HUES48 (cell line): Measurements from ENCODE around the gene RABIF.
"Not testable (repeated sequence)": the region's sequence is repeated elsewhere in the genome, so short reads cannot be mapped to it uniquely, and the experiment has no call there.

ENCODE experiments used
- H3K27ac ChIP-seq: one replicate; pipeline ENCODE4 v1.7.0; 2013; ENCODE audit warnings: low read depth, low read length, inconsistent platforms
- H3K27me3 ChIP-seq: 2 replicates; pipeline ENCODE4 v1.6.1; 2013; ENCODE audit warnings: mild to moderate bottlenecking, low read length; ENCODE audit not compliant: control insufficient read depth, insufficient read depth
- H3K36me3 ChIP-seq: 2 replicates; pipeline ENCODE4 v1.6.1; 2013; ENCODE audit warnings: low read length; ENCODE audit not compliant: control insufficient read depth, insufficient read depth
- H3K4me1 ChIP-seq: 2 replicates; pipeline ENCODE4 v1.6.1; 2013; ENCODE audit warnings: mild to moderate bottlenecking, low read length; ENCODE audit not compliant: control insufficient read depth, insufficient read depth
- H3K4me3 ChIP-seq: 2 replicates; pipeline ENCODE4 v1.5.1; 2013; ENCODE audit warnings: mild to moderate bottlenecking, low read depth, low read length
- H3K9ac ChIP-seq: 2 replicates; pipeline ENCODE4 v1.6.1; 2013; ENCODE audit warnings: mild to moderate bottlenecking, low read depth, low read length, moderate library complexity
- H3K9me3 ChIP-seq: 2 replicates; pipeline ENCODE4 v1.6.1; 2013; ENCODE audit warnings: low read length; ENCODE audit not compliant: control insufficient read depth, insufficient read depth

Gene RABIF

GRCh38 chr1:202912476-202912875 is 23.5 kb upstream of the RABIF start:
- H3K27ac ChIP-seq, H3K4me1 ChIP-seq: not testable (repeated sequence)
- peaks cover 85% of the 10 kb centered on the region for H3K36me3 ChIP-seq

DNA sequence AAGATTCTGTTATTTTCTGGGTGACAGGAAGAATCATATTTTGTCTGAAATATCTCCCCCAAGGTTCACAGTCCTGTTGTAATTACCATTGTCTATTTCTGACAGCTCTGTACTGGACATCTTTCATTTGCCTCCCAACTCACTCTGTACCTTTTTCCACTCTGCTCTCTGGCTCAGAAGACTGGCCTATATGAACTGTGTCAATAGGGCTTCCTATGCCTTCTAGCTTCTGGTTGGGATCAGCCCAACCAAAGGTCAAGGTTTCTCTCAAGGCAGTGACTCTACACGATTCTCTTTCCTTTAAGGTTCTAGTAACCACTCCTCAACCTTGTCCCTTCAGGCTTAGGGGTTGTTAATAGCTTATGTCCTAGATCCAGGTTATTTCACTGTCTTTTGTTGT is 20.5 kb upstream of the RABIF start:
- Histone ChIP-seq H3K36me3 (peaks cover 72% of the 10 kb centered on the region), H3K4me1 (no peaks in the 10 kb centered on the region), H3K9me3 (no peaks in the 10 kb centered on the region), H3K4me3 (no peak overlapping the region), H3K27me3 (no peaks in the 10 kb centered on the region), H3K27ac (no peak overlapping the region), H3K9ac (no peak overlapping the region)

More at GRCh38 chr1:202912476-202912875, 23.5 kb upstream of the RABIF start:
- H3K9ac ChIP-seq, H3K4me3 ChIP-seq, H3K27me3 ChIP-seq, H3K9me3 ChIP-seq: not testable (repeated sequence)

DNA sequence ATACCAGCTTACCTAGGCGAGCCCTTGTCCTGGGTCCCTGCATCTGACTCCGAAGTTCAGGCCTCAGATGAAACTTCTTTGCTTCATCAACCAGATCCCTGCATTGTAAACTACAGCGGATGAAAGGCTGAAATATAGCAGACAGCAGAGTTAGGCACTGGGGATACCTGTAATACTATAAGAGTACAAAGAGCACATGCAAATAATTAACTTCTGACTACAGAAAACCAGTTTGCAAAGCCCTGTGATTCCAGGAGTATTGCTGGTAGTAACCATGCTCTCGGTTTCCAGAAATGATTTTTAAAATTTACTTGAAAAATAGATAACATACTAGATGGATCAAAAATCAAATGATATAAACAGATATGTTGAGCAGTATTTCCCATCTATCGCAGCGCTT is 20.0 kb upstream of the RABIF start:
- no peaks in the 10 kb centered on the region for H3K27me3 ChIP-seq
- H3K9me3 ChIP-seq: no peaks in the 10 kb centered on the region
- no peak overlapping the region for H3K9ac ChIP-seq
- H3K27ac ChIP-seq: no peak overlapping the region
- H3K36me3 ChIP-seq: peaks cover 70% of the 10 kb centered on the region
- H3K4me3 ChIP-seq: no peak overlapping the region
- H3K4me1 ChIP-seq: no peaks in the 10 kb centered on the region

DNA sequence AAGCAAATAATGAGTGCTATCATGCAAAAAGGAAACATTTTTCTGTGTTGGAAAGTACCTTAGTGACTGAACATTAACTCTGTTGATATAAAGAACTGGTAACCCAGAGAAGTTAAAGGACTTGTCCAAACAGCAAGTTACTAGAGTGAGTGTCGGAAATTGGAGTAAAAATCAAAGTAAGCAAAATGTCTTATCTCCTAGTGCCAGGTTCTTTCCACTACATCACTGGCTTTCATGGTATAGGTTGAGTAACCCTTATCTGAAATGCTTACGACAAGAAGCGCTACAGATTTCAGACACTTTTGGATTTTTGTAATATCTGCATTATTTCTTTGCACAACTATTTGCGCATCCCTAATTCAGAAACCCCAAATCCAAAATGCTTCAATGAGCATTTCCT is 16.4 kb upstream of the RABIF start:
- H3K9ac ChIP-seq: no peak overlapping the region
- H3K27ac ChIP-seq: no peak overlapping the region
- no peak overlapping the region for H3K4me3 ChIP-seq
- H3K9me3 ChIP-seq: no peaks in the 10 kb centered on the region
- H3K4me1 ChIP-seq: no peaks in the 10 kb centered on the region
- no peaks in the 10 kb centered on the region for H3K27me3 ChIP-seq
- H3K36me3 ChIP-seq: peaks cover 56% of the 10 kb centered on the region

GRCh38 chr1:202903808-202904207 is 14.9 kb upstream of the RABIF start:
- H3K9me3 ChIP-seq, H3K9ac ChIP-seq, H3K27me3 ChIP-seq, H3K4me1 ChIP-seq, H3K4me3 ChIP-seq, H3K27ac ChIP-seq: not testable (repeated sequence)
- peaks cover 43% of the 10 kb centered on the region for H3K36me3 ChIP-seq

GRCh38 chr1:202901555-202901954 is 12.6 kb upstream of the RABIF start:
- no peak overlapping the region for H3K4me3 ChIP-seq
- H3K9me3 ChIP-seq: no peaks in the 10 kb centered on the region
- H3K9ac ChIP-seq: no peak overlapping the region
- H3K27ac ChIP-seq: no peak overlapping the region
- H3K27me3 ChIP-seq: no peaks in the 10 kb centered on the region
- H3K36me3 ChIP-seq: peaks cover 46% of the 10 kb centered on the region
- H3K4me1 ChIP-seq: no peaks in the 10 kb centered on the region

DNA sequence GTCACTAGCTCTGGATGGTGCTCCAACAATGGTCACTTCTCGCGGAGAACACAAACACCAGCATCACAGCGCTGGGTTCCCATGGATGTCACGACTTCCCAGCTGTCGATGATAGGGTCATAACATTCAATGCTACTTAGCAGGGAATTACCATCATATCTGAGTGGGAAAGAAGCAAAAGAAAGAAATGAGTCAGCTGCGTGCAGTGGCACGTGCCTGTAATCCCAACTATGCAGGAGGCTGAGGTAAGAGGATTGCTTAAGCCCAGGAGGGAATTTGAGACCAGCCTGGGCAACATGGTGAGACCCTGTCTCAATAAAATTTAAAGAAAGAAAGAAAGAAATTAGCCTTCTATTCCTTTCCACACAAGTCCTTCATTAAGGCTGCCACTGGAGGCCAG is 3.6 kb upstream of the RABIF start:
- no peak overlapping the region for H3K4me3 ChIP-seq
- H3K27ac ChIP-seq: no peak overlapping the region
- peaks cover 59% of the 10 kb centered on the region for H3K36me3 ChIP-seq
- no peaks in the 10 kb centered on the region for H3K9me3 ChIP-seq
- peaks cover 9% of the 10 kb centered on the region for H3K4me1 ChIP-seq
- H3K9ac ChIP-seq: no peak overlapping the region
- no peaks in the 10 kb centered on the region for H3K27me3 ChIP-seq

- peaks cover 41% of the 10 kb centered on the region for H3K36me3 ChIP-seq
These were observed 1.4 kb upstream of the RABIF start for GRCh38 chr1:202890392-202890791.

GRCh38 chr1:202888221-202888530 is 773 bp downstream of the RABIF start:
- Histone ChIP-seq H3K27me3 (no peaks in the 10 kb centered on the region), H3K27ac (peak overlapping the region; percentile 93)

More at GRCh38 chr1:202890392-202890791, 1.4 kb upstream of the RABIF start:
- Histone ChIP-seq H3K27me3 (no peaks in the 10 kb centered on the region), H3K9me3 (no peaks in the 10 kb centered on the region), H3K9ac (no peak overlapping the region), H3K27ac (no peak overlapping the region), H3K4me1 (peaks cover 14% of the 10 kb centered on the region), H3K4me3 (no peak overlapping the region)

GRCh38 chr1:202880961-202881460 is 7.9 kb downstream of the RABIF start:
- Histone ChIP-seq H3K36me3 (peaks cover 28% of the 10 kb centered on the region), H3K27me3 (no peaks in the 10 kb centered on the region), H3K9ac (no peak overlapping the region), H3K4me1 (peaks cover 7% of the 10 kb centered on the region), H3K27ac (no peak overlapping the region), H3K9me3 (no peaks in the 10 kb centered on the region), H3K4me3 (no peak overlapping the region)

More at GRCh38 chr1:202888221-202888530, 773 bp downstream of the RABIF start:
- no peaks in the 10 kb centered on the region for H3K9me3 ChIP-seq
- peaks cover 16% of the 10 kb centered on the region for H3K4me1 ChIP-seq
- peaks cover 19% of the 10 kb centered on the region for H3K36me3 ChIP-seq
- peak overlapping the region; percentile 93 for H3K4me3 ChIP-seq
- H3K9ac ChIP-seq: peak overlapping the region; percentile 61

DNA sequence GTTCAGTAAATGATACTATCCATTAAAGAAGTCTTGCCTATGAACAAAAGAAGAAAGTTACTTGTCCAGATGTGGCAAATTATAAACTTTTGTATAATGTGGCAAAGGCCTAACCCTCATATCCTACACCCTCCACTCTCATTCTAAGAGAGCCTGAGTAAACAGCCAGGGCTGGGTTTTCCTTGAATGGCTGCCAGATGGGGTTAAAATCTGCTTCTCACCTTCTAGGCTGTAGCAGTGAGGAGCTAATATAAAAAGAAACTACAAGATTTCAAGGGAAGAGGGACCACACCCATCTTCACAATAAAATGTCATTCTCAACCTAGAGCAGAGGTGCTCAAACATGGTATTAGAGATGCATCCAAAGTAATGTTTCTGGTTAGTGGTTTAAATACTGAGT is 8.9 kb downstream of the RABIF start:
- peaks cover 28% of the 10 kb centered on the region for H3K36me3 ChIP-seq
- H3K27ac ChIP-seq: no peak overlapping the region
- no peak overlapping the region for H3K4me3 ChIP-seq
- no peaks in the 10 kb centered on the region for H3K27me3 ChIP-seq
- no peaks in the 10 kb centered on the region for H3K4me1 ChIP-seq
- H3K9me3 ChIP-seq: no peaks in the 10 kb centered on the region
- no peak overlapping the region for H3K9ac ChIP-seq

DNA sequence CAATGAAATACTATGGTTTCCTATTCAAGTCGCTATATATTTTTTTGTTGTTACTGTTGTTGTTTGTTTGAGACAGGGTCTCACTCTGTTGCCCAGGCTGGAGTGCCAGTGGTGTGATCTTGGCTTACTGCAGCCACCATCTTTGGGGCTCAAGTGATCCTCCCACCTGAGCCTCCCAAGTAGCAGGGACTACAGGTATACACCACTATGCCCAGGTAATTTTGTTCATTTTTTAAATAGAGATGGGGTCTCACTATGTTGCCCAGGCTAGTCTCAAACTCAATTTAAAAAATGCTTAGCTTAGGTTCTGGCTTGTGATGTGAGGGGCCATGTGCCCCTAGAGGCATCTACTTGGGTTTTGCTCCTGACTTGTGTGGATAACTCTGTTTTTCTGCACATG is 9.8 kb downstream of the RABIF start:
- Histone ChIP-seq H3K36me3 (peaks cover 32% of the 10 kb centered on the region), H3K27me3 (no peaks in the 10 kb centered on the region), H3K9ac (no peak overlapping the region), H3K4me3 (no peak overlapping the region), H3K4me1 (no peaks in the 10 kb centered on the region), H3K27ac (no peak overlapping the region), H3K9me3 (no peaks in the 10 kb centered on the region)
